IMR-90 (cell line): ENCODE data around the gene EFHC2. TPM values are rescaled to one million over a fixed set of nuclear protein-coding genes. Genes with fewer than 3 reads are reported as not detected.

ENCODE experiments used
- ATAC-seq: fragments of 200-7000 bp; cut with Tn5 transposase; 2 replicates; pipeline ENCODE4 v1.9.1; 2020; ENCODE audit warnings: low read depth, mild to moderate bottlenecking, moderate library complexity
- BruUV-seq: library from RNA; stranded (reverse); fragments of 400-500 nt; replicated peaks from 2 replicates; lab custom pipeline; 2021; lab: Mats Ljungman, UMichigan
- CTCF ChIA-PET: fragments of 300-600 bp; formaldehyde crosslinking; extraction: SDS; loops from one replicate; lab custom pipeline; 2021; ENCODE audit warnings: antibody characterized with exemption; lab: Yijun Ruan, JAX
- POLR2A ChIA-PET: fragments of 300-600 bp; sonication (Branson Sonifier 250); formaldehyde crosslinking; loops from one replicate; lab custom pipeline; 2022; ENCODE audit warnings: antibody characterized with exemption; ENCODE audit not compliant: unreplicated experiment; lab: Charles Lee
- DNase-seq: peaks from one replicate; pipeline ENCODE4 v3.0.0; 2013
- H2AFZ ChIP-seq: replicated peaks from 2 replicates; pipeline ENCODE3; 2013; ENCODE audit warnings: low read length, mild to moderate bottlenecking; ENCODE audit not compliant: poor library complexity
- H2AK5ac ChIP-seq: 2 replicates; pipeline ENCODE4 v1.6.1; 2013; ENCODE audit warnings: low read depth, low read length, inconsistent platforms
- H2AK9ac ChIP-seq: replicated peaks from 2 replicates; pipeline ENCODE3; 2013; ENCODE audit warnings: mild to moderate bottlenecking, low read depth, low read length, moderate library complexity; ENCODE audit not compliant: poor library complexity
- H2BK120ac ChIP-seq: 2 replicates; pipeline ENCODE4 v1.6.1; 2013; ENCODE audit warnings: low read depth, low read length, inconsistent platforms
- H2BK15ac ChIP-seq: 3 replicates; pipeline ENCODE4 v1.6.1; 2013; ENCODE audit warnings: low read depth, low read length, inconsistent platforms
- H2BK20ac ChIP-seq: 2 replicates; pipeline ENCODE4 v1.6.1; 2013; ENCODE audit warnings: low read depth, mild to moderate bottlenecking, inconsistent platforms, low read length, moderate library complexity
- H2BK5ac ChIP-seq: 2 replicates; pipeline ENCODE4 v1.6.1; 2013; ENCODE audit warnings: mild to moderate bottlenecking, low read depth, low read length, inconsistent platforms; ENCODE audit not compliant: poor library complexity, severe bottlenecking
- H3K14ac ChIP-seq: replicated peaks from 2 replicates; pipeline ENCODE4 v1.6.1; 2013; ENCODE audit warnings: low read depth, low read length, inconsistent platforms
- H3K18ac ChIP-seq: 2 replicates; pipeline ENCODE4 v1.6.1; 2013; ENCODE audit warnings: low read depth, low read length, control low read depth
- H3K23ac ChIP-seq: 2 replicates; pipeline ENCODE4 v1.6.1; 2013; ENCODE audit warnings: low read depth, low read length, inconsistent platforms
- H3K27ac ChIP-seq: 2 replicates; pipeline ENCODE4 v1.5.1; 2013; ENCODE audit warnings: mild to moderate bottlenecking, control low read depth, low read length; ENCODE audit not compliant: insufficient read depth
- H3K27me3 ChIP-seq: 2 replicates; pipeline ENCODE4 v1.6.1; 2013; ENCODE audit warnings: low read length; ENCODE audit not compliant: control insufficient read depth, insufficient read depth
- H3K36me3 ChIP-seq: 2 replicates; pipeline ENCODE4 v1.6.1; 2013; ENCODE audit warnings: low read length, mixed read lengths; ENCODE audit not compliant: control insufficient read depth, insufficient read depth
- H3K4ac ChIP-seq: 2 replicates; pipeline ENCODE4 v1.6.1; 2013; ENCODE audit warnings: low read depth, low read length, inconsistent platforms
- H3K4me1 ChIP-seq: 2 replicates; pipeline ENCODE4 v1.6.1; 2013; ENCODE audit warnings: low read length, mixed read lengths; ENCODE audit not compliant: control insufficient read depth, insufficient read depth
- H3K4me2 ChIP-seq: 2 replicates; pipeline ENCODE4 v1.6.1; 2013; ENCODE audit warnings: low read depth, mild to moderate bottlenecking, control low read depth, low read length, moderate library complexity
- H3K4me3 ChIP-seq: 2 replicates; pipeline ENCODE4 v1.5.1; 2013; ENCODE audit warnings: low read depth, mild to moderate bottlenecking, control low read depth, low read length, moderate library complexity; ENCODE audit not compliant: insufficient read depth
- H3K56ac ChIP-seq: 2 replicates; pipeline ENCODE4 v1.6.1; 2013; ENCODE audit warnings: low read length, inconsistent platforms; ENCODE audit not compliant: insufficient read depth; ENCODE audit errors: extremely low read depth
- H3K79me1 ChIP-seq, 2 experiments: 2 replicates each; pipeline ENCODE4 v1.6.1; 2013; ENCODE audit warnings: low read length in 2 of 2, inconsistent platforms in 1 of 2, low read depth in 1 of 2
- H3K9ac ChIP-seq: 2 replicates; pipeline ENCODE4 v1.6.1; 2013; ENCODE audit warnings: low read depth, low read length, control low read depth
- H3K9me1 ChIP-seq: 2 replicates; pipeline ENCODE4 v1.6.1; 2013; ENCODE audit warnings: low read length, inconsistent platforms; ENCODE audit not compliant: insufficient read depth
- H3K9me3 ChIP-seq: 2 replicates; pipeline ENCODE4 v1.6.1; 2013; ENCODE audit warnings: low read length; ENCODE audit not compliant: control insufficient read depth, insufficient read depth
- H4K20me1 ChIP-seq: 2 replicates; pipeline ENCODE4 v1.6.1; 2013; ENCODE audit warnings: low read length, inconsistent platforms; ENCODE audit not compliant: insufficient read depth
- H4K5ac ChIP-seq: 2 replicates; pipeline ENCODE4 v1.6.1; 2013; ENCODE audit warnings: mild to moderate bottlenecking, low read depth, low read length, control low read depth
- H4K8ac ChIP-seq, 2 experiments: 2 replicates each; pipeline ENCODE4 v1.6.1; 2013; ENCODE audit warnings: low read depth in 2 of 2, low read length in 2 of 2, control low read depth in 1 of 2, inconsistent platforms in 1 of 2
- H4K91ac ChIP-seq: 2 replicates; pipeline ENCODE4 v1.6.1; 2013; ENCODE audit warnings: low read depth, low read length, inconsistent platforms; ENCODE audit not compliant: insufficient read depth
- ELK1 ChIP-seq: fragments of 150-350 bp; IDR thresholded peaks from 2 replicates; pipeline ENCODE4 v1.6.1; 2016; ENCODE audit warnings: low read depth, mild to moderate bottlenecking, low read length, moderate library complexity, borderline replicate concordance
- FOS ChIP-seq: fragments of 150-350 bp; IDR thresholded peaks from 2 replicates; pipeline ENCODE4 v1.6.1; 2016; ENCODE audit warnings: low read depth, low read length
- MXI1 ChIP-seq: IDR thresholded peaks from 2 replicates; pipeline ENCODE4 v1.6.1; 2012; ENCODE audit warnings: low read depth, mild to moderate bottlenecking, low read length, moderate library complexity, borderline replicate concordance
- RAD21 ChIP-seq: IDR thresholded peaks from 2 replicates; pipeline ENCODE4 v1.6.1; 2012; ENCODE audit warnings: low read length, improper control_type of control experiment
- SMC3 ChIP-seq: fragments of 150-350 bp; IDR thresholded peaks from 2 replicates; pipeline ENCODE4 v1.6.1; 2016; ENCODE audit warnings: low read depth, mild to moderate bottlenecking, antibody characterized with exemption, low read length, moderate library complexity
- WGBS, 2 experiments: methylation state at CpG; one replicate each; pipeline versions ENCODE4 v1.1.5 to v1.1.7; 2013; ENCODE audit warnings: missing lambda C conversion rate in 2 of 2; ENCODE audit not compliant: insufficient read length in 1 of 2; ENCODE audit errors: extremely low coverage in 2 of 2; 5-methylcytosine and 5-hydroxymethylcytosine counted together
- dilution Hi-C: fragments of 300-500 bp; cut with HindIII; formaldehyde crosslinking; loops from one replicate; pipeline ENCODE4 v1.14.3; 2018; ENCODE audit warnings: low sequenced_read_pairs; ENCODE audit not compliant: unreplicated experiment
- in situ Hi-C: fragments of 300-500 bp; cut with MboI; formaldehyde crosslinking; loops from 3 replicates; pipeline ENCODE4 v1.14.3; 2019; ENCODE audit warnings: low sequenced_read_pairs, inconsistent platforms, mixed read lengths
- intact Hi-C: fragments of 100-400 bp; cut with micrococcal nuclease; formaldehyde crosslinking; loops from 2 replicates; pipeline ENCODE4 v1.10.0; 2022
- polyA plus RNA-seq, 3 experiments: library from polyadenylated mRNA; depleted of rRNA; stranded (reverse); fragments of >200 nt; gene quantifications; 2 replicates each; pipeline ENCODE4 v1.2.3, GENCODE V29; 2012; ENCODE audit warnings: low replicate concordance in 1 of 3
- total RNA-seq: library from RNA; depleted of rRNA; stranded (reverse); fragments of >200 nt; gene quantifications from 2 replicates; pipeline ENCODE4 v1.2.3, GENCODE V29; 2012

Gene EFHC2
- total and polyA plus RNA-seq, 2 of the 4 experiments (the other 2 are of a cell fraction), result 0.18 to 0.24 TPM

- no peaks in the 10 kb centered on the region for H3K9me3 ChIP-seq
- dilution Hi-C loops (no loop called here), intact Hi-C loops (no loop called here), in situ Hi-C loops (no loop called here)
- no peak overlapping the region for H3K9ac ChIP-seq
- no peaks in the 10 kb centered on the region for H3K79me1 ChIP-seq
- no peak for TF ChIP-seq ELK1
- no peak for TF ChIP-seq SMC3
- no peak for TF ChIP-seq MXI1
- TF ChIP-seq RAD21, result no peak
- no peak for TF ChIP-seq FOS
- POLR2A ChIA-PET, result no interaction called here
- no peak overlapping the region for H2BK15ac ChIP-seq
- H4K20me1 ChIP-seq, result no peaks in the 10 kb centered on the region
- DNase-seq (no peak), ATAC-seq (no peak)
- H4K91ac ChIP-seq, result no peak overlapping the region
- H4K5ac ChIP-seq, result no peak overlapping the region
- no peak overlapping the region for H2BK20ac ChIP-seq
- H2AK5ac ChIP-seq, result no peak overlapping the region
- H2AK9ac ChIP-seq, result no peak overlapping the region
- H3K9me1 ChIP-seq, result no peaks in the 10 kb centered on the region
- H3K27ac ChIP-seq, result no peak overlapping the region
- no peak overlapping the region for H2AFZ ChIP-seq
- H3K14ac ChIP-seq, result no peak overlapping the region
- no peak overlapping the region for H2BK5ac ChIP-seq
- peaks cover 2% of the 10 kb centered on the region; the same call in 1 of the 2 replicates for H3K27me3 ChIP-seq
- H3K4me3 ChIP-seq, result no peak overlapping the region
- no peak overlapping the region for H3K18ac ChIP-seq
- WGBS, 2 experiments, result no CpG with 5 or more reads among the region's 3 CpGs
- no peak overlapping the region for H4K8ac ChIP-seq
- no peak overlapping the region for H3K56ac ChIP-seq
- no peak overlapping the region for H3K4ac ChIP-seq
- no peak overlapping the region for H2BK120ac ChIP-seq
- H3K4me2 ChIP-seq, result no peak overlapping the region
- no peaks in the 10 kb centered on the region for H3K4me1 ChIP-seq
- BruUV-seq, result no TSS peak
- no peak overlapping the region for H3K23ac ChIP-seq
- no peaks in the 10 kb centered on the region for H3K36me3 ChIP-seq
- CTCF ChIA-PET, result no interaction called here
Observed at GRCh38 chrX:44174061-44174460, 169.4 kb downstream of the EFHC2 start.
